ENCODE data around the gene KL.

The KL gene

DNA sequence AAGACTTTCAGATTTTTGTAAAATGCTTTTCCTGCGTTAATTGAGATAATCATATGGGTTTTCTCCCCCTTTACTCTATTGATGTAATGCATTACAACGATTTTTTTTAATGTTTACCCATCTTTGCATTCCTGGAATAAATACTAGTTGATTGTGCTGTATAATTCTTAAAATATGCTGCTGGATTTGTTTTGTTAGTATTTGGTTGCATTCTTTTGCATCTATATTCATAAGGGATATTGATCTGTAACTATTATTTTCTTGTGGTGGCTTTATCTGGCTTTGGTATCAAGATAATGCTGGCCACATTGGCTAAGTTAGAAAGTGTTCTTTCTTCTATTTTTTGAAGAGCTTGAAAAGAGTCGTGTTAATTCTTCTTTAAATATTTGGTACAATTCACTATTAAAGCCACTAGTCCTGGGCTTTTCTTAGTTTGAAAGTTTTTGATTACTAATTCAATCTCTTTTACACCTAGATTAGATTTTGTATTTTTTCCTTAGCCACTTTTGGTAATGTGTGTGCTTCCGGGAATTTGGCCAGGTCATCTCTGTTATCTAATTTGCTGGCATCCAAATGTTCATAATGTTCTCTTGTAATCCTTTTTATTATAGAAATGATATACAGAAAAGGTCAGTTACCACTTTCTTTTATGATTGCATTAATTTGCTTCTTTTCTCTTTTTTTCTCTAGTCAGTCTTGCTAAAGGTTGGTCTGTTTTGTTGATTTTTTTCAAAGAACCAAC lies 29.8 kb downstream of the KL start:
- DNase-seq = no peak

DNA sequence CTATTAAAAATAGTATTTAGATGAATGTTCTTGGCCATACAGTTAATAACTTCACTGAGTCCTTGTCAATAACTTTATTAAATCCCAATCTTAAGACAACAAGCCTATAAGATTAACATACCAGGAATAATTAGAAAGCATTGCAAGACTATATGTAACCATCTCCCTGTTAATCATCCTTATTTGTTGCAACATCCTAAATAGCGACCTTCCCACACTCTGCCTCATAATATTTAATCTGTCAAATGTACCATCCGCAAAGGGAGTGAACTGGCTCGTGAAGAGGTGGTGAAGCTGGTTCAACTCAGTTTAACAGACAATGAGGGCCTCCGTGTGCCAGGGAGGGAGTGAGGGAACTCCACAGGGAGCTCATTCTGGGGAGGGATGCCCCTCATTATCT lies 33.9 kb downstream of the KL start:
- no peak for DNase-seq

DNA sequence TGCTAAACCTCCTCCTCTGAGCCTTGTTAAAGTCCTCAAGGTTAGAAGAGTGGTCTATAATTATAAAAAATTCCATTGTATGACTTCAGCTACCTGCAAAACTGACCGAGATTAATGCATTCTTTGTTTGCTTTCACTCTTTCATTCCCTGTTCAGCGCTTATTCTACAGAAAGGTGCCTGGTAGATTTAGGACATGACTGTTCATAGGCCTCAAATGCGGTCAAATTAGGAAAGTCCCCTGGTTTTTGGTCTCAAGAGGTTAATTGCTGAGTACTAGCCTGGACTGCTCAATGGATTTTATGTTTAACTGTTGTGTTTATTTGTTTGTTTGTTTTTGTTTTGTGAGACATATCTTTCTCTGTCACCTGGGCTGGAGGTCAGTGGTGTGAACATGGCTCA lies 35.4 kb downstream of the KL start:
- no peak for DNase-seq

DNA sequence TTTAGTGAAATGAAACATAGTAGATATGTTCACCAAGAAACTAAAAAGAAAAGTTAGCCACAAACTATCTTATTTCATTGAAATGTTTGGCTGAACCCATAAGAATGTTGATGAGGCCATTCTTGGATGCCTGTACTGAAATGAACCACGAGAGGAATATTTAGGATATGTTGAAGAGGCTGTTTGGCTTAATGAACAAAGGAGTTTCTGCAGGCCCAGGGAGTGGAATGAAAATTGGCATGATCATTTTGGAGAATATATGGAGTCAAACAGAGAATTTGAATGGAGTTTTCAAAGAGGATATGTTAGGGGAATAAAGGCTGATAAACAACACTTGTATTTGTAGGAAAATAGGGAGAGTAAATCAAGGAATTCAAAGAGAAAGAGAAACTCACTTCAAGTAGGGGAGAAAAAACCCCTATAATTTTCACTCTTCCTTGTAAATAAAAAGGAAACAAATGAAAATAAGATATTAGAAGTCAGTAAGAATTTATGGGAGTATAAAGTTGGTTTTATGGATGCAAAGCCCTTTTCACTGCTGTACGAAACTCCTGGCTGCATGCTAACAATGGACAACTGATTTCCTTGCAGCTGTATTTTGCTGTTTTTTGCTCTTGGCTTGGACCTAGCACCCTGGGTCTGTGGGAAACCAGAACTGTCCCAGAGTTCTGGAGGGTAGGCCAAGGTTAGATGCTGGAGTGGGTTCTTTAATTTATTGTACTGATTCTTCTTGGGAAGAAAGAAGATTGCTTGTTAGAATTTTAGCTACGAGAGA lies 36.5 kb downstream of the KL start:
- no peak for DNase-seq

DNA sequence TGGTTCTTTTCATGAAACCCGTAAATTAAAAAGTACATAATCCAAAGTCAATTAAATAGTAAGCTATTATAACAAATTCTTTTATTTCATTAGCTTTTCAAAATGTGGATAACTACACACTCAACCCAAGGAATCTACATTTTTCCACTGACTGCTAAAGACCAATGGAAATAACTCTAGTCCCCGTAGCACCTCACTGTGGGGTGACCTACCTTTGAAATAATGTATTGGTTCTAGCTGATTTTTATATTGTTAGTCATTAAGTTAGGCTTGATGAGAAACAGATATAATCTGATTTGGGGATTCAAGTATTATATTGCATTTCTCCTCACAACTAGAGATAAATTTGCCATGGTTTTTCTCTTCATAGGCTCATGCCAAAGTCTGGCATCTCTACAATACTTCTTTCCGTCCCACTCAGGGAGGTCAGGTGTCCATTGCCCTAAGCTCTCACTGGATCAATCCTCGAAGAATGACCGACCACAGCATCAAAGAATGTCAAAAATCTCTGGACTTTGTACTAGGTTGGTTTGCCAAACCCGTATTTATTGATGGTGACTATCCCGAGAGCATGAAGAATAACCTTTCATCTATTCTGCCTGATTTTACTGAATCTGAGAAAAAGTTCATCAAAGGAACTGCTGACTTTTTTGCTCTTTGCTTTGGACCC lies 37.3 kb downstream of the KL start:
- no peak for DNase-seq

DNA sequence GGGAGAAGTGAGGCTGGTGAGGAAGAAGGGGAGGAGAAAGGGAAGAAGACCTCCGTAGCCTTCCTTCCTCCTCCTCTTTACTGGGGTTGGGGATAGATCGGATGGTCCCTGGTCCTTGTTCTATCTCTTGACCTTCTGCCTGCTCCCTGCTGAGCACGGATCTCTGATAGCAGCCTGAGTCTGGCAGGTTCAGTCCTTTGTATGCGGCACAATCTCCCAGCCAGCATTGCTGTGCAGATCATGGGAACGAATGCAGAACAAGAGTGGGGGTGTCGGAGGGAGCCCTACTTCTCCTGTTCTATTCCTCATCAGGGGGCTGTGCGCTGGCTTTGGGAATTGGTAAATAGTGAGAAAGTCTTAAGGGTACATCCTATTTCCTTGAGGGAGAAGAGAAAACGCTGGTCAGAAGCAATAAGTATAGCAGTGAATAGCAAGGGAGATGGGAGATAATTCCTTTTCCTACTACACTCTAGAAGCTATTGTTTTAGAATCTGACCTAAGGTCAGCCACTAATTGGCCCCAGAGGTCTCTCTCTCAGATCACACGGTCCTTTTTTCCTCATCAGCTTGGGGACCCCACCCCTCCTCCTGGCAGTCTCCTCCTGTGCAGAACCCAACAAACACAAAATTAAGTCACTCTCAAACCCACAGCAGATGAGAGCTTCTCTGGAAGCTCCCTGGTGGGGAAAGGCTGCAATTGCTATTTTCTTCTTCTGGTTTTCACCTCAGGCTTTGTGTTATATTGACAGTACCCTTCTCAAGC lies 41.0 kb downstream of the KL start:
- no peak for DNase-seq

DNA sequence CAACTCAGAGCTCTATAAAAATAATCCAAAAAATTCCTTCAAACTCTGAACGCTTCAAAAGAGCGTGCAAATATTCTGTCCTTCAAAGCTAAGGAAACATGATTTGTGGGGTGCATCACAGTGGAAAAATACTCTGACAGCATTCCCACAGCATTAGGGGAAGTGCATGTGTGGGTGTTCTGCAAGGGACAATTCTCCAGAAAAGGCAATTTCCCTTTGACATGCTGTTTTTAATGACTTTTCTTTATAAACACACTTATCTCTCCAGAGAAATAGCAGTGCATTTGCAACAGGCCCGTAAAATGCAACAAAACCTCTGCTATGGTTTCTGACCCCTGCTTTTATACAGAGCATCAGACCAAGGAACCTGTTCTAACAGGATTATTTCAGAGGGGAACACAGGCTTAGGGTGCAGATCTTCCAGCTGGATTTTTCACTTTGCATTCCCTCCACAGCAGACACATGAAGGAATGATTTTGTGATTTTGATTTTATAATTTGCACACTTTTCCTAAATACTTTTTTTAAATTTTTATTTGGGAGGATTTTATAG lies 42.6 kb downstream of the KL start:
- no peak for DNase-seq

DNA sequence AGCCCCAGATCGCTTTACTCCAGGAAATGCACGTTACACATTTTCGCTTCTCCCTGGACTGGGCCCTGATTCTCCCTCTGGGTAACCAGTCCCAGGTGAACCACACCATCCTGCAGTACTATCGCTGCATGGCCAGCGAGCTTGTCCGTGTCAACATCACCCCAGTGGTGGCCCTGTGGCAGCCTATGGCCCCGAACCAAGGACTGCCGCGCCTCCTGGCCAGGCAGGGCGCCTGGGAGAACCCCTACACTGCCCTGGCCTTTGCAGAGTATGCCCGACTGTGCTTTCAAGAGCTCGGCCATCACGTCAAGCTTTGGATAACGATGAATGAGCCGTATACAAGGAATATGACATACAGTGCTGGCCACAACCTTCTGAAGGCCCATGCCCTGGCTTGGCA lies 44.6 kb downstream of the KL start:
- DNase-seq = no peak

DNA sequence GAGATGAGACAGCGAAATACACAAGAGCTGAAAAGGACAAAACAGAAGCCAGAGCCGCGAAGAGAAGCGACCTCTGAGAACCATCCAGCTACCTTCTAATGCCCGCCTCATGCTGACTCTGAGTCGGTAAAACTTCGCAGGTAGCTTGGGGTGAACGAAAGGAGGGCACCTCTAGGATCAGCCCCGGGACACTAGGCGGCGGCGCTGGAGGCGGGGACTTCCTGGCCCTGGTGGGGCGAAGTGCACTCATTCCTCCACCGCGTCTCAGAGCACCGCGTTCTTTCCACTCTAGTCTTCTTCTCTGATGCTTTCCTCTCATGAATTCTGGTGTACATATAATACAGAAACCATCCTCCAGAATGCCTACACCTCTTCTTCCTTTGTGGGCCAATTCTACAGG lies 50.1 kb downstream of the KL start:
- no peak for DNase-seq

DNA sequence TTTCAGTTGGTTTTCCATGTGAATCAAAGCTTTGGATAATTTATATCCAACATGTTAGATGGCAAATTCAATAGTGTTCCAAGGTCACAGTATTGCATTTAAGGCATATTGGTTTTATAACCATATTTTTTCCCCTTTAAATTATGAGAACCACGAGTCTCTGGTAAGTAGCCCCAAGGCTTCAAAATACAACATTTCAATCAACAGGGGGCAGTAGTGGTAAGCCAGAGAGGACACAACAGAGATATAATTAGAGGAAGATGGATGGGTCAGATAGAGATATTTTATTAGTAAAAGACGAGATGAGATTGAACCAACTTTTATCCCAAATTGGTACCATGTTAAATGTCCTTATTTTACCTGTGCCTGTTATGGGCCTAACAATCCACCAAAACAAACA lies 53.1 kb downstream of the KL start:
- no peak for DNase-seq

DNA sequence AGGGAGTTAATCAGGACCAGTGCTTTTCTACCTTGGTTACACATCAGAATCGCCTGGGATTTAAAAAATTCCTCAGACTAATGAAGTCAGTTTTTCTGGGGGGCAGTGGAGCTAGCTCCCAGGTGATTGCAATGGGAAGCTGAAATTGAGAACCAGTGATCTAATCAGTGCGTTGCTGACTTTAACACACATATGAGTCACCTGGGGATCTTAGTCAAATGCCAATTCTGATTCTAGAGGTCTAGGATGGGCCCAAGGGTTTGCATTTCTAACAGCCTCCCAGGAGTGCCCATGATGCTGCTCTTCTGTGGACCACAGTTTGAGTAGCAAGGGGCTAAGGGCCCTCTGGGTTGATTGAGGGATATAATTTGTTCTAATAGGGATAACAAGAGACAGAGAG lies 54.5 kb downstream of the KL start:
- DNase-seq = no peak

DNA sequence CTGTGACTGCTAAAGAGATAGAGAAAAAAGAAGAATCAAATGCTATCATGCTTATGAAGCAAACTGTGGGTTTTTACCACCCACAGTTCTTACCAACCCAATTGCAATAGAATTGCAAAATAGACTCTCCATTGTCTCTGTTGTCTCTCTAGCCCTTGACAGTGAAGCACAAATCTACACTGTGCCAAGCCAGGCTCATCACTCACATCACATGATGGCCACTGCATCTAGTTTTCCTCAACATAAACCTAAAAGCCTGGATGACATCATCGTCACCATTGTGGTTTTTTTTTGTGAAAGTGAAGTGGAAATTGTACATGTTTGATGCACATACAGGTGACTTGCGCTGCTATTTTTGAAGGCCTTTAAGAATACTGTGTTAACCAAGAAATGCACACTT lies 56.1 kb downstream of the KL start:
- DNase-seq = no peak

DNA sequence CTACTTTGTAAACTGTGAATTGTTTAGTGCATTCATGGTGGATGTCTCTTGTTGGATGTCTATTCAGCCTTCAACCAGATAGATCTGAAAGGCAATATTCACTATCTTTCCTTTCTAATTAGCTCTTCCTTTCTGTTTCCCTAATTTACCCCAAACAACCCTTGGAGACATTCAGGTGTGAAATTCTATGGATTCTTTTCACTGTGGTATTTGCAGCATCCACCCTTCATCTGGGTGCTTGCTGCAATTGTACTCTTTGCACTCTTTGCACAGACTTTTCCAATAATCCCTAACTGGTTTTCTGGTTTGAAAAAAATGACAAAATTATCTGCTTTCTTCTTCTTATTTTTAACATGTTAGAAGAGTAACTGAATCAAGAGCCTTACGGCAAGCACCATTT lies 56.5 kb downstream of the KL start:
- DNase-seq = no peak

DNA sequence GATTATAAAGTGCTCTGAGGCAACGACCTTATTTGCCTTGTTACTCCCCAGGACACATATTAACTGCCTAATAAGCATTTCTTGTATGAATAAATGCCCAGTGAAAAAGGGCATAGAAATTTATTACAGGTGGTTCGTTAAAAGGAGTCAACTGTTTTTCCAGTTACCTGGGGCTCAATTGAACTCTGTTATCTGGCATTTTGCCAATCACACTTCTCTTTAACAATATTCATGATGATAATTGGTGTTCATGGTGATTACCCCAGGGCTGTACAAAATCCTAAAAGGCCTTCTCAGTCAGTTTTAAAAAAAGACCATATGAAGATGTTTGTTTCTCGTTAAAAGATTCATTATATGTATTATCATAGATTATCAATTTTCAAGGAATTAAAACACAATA lies 57.1 kb downstream of the KL start:
- DNase-seq = no peak

DNA sequence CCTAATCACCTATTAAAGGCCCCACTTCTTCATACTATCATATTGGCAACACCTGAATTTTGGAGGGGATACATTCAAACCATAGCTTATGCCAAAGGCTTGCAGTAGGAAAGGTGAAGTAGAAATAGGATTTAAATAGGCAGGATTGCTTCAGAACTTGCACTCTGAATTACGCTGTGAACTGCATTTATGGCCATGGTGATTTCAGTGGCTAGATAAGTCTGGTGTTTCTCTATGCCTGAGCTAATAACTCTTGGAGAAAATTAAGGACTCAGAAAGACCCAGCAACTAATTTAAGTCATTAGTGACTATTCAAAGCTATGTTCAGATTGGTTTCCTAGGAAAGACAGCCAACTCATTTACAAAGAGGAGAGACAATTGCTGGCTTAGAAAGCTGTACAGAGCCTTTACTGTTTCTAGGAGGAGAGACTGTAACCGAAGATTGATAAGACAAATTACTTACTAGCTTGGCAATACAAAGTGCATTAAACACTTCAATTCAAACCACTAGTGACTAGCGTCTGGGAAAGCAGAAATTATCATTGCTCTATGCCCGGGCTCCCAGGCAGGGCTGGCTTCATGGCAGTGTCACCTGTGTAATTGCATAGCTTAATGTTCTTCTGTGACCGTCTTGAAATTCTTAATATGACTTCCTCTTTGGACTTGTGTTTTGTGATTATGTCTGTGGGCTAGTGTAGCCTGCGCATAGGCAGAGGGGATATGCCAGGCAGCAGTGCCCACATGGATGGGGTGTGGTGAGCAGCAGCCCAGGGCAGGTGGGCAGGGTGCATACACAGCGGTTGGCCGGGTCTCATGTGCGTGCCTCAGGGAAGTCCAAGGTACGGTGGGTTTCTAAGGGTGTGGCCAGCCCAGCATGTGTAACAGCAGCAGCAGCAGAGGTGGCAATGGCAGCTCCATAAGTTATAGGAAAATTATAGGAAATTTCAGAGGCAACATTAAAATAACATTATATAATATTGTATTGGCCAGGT lies 60.1 kb downstream of the KL start:
- no peak for DNase-seq

DNA sequence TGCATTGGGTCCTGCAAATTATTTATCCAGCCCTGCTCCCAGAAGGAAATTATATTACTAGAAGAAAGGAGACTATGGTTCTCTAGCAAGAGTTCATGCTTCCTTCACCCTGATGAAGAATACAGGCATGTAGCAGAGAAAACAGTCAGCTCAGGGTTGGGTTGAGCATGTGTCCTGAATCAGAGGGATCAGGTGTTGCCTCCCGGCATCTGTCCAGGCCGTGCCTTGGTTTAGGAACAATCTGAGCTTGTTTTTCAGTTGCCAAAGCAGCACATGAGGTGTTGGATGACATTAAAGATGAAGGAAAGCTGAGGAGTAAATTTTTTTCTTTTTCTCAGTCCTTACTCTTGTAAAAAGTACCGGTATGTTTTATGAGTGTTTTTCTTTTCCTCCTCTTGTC lies 62.0 kb downstream of the KL start:
- DNase-seq = no peak

DNA sequence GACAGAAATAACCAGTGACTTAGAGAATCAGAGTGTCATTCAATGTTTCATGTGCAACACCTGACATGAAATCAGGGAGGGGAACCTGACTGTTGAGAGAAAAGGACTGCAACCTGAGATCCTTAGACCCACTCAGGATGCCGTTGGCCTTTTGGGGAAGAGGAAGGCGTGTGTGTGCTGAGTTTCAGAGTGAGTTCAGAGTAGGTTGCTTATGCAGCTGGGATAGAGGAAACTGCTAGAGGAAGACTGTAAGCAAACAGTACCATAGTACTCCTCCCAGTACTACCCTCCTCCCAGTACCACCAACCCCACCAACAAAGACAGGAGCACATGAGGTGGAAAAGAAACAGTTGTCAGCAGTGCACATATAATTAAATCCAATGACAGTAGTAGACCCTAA lies 63.7 kb downstream of the KL start:
- no peak for DNase-seq

DNA sequence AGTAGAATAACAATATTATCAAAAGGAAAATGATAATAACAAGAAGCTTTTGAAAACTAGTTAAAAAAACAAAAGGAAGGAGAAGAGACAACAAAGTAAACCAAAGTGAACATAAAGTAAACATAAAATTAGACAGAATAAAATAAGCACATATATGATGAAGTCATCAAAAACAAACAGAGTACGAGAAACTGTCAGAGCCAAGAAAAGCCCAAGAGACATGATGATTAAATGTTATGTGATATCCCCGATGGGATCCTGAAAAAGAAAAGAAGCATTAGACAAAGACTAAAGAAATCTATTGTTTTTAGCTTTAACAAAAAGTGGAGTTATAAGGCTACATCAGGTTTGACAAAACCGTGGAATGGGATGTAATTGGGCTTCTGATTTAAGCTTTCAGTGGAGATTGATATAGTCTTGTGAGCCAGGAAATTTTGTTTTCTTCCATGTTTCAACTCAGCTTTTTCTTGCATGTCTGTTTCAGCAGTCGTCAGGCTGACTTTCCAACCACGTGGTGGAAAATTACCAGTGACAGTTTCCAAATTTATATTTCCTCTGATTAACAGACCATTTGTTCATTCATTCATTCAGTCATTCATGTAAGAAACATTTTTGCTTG lies 64.9 kb downstream of the KL start:
- no peak for DNase-seq

DNA sequence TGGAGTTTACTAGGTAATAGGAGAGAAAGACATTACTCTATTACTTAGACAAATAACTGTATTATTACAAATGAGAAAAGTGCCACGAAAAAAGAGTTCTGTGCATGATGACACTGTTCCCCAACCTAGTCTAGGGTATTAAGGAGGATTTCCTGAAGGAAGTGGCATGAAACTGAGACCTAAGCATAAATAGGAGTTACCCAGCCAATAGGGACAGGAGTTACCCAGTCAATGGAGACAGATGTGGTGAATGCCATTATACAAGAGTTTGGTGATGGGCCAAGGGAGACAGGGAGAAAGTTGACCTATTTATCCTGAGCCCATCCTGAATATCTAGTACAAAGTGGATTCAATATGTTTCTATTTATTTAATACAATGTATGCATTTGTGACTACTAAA lies 65.4 kb downstream of the KL start:
- no peak for DNase-seq

DNA sequence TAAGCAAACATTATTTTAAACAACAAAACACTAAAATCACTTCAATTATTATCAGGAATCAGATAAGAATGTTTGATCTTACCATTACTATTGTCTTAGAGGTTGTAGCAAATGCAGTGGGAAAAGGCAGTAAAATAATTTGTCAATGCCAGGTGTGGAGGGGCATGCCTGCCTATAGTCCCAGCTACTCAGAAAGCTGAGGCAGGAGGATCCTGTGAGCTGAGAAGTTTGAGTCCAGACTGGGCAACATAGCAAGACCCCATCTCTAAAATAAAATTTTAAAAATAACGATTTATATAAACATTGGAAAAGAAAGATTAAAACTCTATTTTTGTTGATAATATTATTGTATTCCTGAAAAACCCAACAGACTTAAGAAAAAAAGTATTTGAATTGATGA lies 66.8 kb downstream of the KL start:
- no peak for DNase-seq

DNA sequence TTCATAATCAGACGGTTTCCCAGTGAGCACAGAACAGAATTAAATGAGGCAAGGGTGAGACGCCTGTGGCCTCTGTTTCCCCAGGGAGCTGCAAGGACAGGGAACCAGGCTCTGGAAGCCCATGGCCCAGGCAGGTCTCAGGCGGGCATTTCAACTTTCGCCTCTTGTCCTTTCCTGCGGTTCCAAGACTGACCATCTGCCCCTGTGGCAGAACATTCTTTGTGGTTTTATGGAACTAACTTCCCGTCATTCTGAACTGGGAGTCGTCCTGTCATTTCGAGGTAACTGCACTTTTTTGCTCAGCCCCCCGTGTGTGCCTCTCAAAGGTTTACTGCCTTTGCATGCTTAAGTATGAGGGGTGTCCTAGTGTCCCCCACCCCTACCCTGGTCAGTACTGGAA lies 70.9 kb downstream of the KL start:
- DNase-seq = no peak

Data from activated CD4-positive, alpha-beta T cell treated with anti-CD3 and anti-CD28 coated beads, Interleukin-2, amount 50 U/mL, for 4 hours (primary cell).